PC-9 (cell line): ENCODE measurements around the gene TMEM91.
"Not testable (repeated sequence)": the region's sequence is repeated elsewhere in the genome, so short reads cannot be mapped to it uniquely, and the experiment has no call there.

ENCODE experiments used
- EZH2 ChIP-seq: fragments of 200-600 bp; sonication (generic); IDR thresholded peaks from 2 replicates; pipeline ENCODE4 v1.8.0; 2017; ENCODE audit warnings: antibody characterized with exemption, low read depth
- TF ChIP-seq, protein P1 (sequence below): fragments of 200-600 bp; sonication (generic); conservative IDR thresholded peaks from 2 replicates; pipeline ENCODE4 v1.6.1; 2017; ENCODE audit warnings: mixed run types, antibody characterized with exemption, mild to moderate bottlenecking, moderate library complexity

GRCh38 chr19:41381536-41381935 is 5.2 kb downstream of the TMEM91 start:
- TF ChIP-seq, protein P1, sequence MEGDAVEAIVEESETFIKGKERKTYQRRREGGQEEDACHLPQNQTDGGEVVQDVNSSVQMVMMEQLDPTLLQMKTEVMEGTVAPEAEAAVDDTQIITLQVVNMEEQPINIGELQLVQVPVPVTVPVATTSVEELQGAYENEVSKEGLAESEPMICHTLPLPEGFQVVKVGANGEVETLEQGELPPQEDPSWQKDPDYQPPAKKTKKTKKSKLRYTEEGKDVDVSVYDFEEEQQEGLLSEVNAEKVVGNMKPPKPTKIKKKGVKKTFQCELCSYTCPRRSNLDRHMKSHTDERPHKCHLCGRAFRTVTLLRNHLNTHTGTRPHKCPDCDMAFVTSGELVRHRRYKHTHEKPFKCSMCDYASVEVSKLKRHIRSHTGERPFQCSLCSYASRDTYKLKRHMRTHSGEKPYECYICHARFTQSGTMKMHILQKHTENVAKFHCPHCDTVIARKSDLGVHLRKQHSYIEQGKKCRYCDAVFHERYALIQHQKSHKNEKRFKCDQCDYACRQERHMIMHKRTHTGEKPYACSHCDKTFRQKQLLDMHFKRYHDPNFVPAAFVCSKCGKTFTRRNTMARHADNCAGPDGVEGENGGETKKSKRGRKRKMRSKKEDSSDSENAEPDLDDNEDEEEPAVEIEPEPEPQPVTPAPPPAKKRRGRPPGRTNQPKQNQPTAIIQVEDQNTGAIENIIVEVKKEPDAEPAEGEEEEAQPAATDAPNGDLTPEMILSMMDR = not testable (repeated sequence)
- TF ChIP-seq EZH2 = not testable (repeated sequence)
